Esophagus muscularis mucosa (tissue), 3 donors: ENCODE data around the gene BBIP1.

Source experiments
- POLR2AphosphoS5 ChIP-seq, 2 donors: sonication (generic); formaldehyde crosslinking; IDR thresholded peaks; one replicate each; pipeline ENCODE4 v1.6.1; 2017; ENCODE audit warnings: antibody characterized with exemption in 2 of 2
- TF ChIP-seq, protein P1 (sequence below), 3 experiments: fragments of 200-600 bp in 2 of 3; fragments of 450-650 bp in 1 of 3; sonication (generic) in 2 of 3; IDR thresholded peaks; one replicate each; pipeline ENCODE4 v1.5.1; 2017 to 2019; ENCODE audit warnings: antibody characterized with exemption in 3 of 3, mild to moderate bottlenecking in 2 of 3, moderate library complexity in 1 of 3

DNA sequence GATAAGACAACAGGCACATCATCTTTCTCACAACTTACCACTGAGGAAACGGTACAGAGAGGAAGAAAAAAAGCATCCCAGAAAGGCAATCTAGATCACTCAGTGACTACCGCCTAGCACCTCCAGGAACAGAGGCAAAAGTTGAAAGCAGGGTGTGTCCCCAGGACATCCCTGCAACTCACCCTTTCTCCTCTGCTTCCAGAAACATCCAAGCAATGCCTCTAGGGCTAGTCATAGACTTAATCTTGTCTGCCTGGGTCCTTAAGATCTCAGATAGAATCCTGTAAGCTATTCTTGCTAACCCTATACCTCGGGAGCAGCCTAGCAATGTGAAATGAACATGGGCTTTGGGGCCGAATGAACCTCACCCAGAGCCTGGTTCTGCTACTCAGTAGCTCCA lies 66.0 kb downstream of the BBIP1 start:
- TF ChIP-seq, protein P1, sequence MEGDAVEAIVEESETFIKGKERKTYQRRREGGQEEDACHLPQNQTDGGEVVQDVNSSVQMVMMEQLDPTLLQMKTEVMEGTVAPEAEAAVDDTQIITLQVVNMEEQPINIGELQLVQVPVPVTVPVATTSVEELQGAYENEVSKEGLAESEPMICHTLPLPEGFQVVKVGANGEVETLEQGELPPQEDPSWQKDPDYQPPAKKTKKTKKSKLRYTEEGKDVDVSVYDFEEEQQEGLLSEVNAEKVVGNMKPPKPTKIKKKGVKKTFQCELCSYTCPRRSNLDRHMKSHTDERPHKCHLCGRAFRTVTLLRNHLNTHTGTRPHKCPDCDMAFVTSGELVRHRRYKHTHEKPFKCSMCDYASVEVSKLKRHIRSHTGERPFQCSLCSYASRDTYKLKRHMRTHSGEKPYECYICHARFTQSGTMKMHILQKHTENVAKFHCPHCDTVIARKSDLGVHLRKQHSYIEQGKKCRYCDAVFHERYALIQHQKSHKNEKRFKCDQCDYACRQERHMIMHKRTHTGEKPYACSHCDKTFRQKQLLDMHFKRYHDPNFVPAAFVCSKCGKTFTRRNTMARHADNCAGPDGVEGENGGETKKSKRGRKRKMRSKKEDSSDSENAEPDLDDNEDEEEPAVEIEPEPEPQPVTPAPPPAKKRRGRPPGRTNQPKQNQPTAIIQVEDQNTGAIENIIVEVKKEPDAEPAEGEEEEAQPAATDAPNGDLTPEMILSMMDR (IDR thresholded peaks at IDR 0.05): no peak
- TF ChIP-seq POLR2AphosphoS5 (IDR thresholded peaks at IDR 0.05): no peak
